Breast epithelium (tissue), 4 donors: ENCODE measurements around the gene TMEM233. TPM values are rescaled to one million over a fixed set of nuclear protein-coding genes. Genes with fewer than 3 reads are reported as not detected.

Source experiments
- DNase-seq, 2 donors: peaks; one replicate each; pipeline ENCODE4 v3.0.0-alpha.2; 2019; ENCODE audit warnings: low spot score in 2 of 2
- H3K27ac ChIP-seq, 2 donors: fragments of 200-600 bp; sonication (generic) in 1 of 2; one replicate each; pipeline ENCODE4 v1.5.1; 2016 to 2019; ENCODE audit warnings: mild to moderate bottlenecking in 1 of 2
- H3K27me3 ChIP-seq, 2 donors: fragments of 200-600 bp; sonication (generic) in 1 of 2; one replicate each; pipeline versions ENCODE4 v1.5.1 to v1.6.0; 2017 to 2019; ENCODE audit warnings: control low read depth in 1 of 2, mild to moderate bottlenecking in 1 of 2
- H3K36me3 ChIP-seq: fragments of 200-600 bp; one replicate; pipeline ENCODE4 v1.5.1; 2019
- H3K4me1 ChIP-seq, 2 donors: fragments of 200-600 bp; sonication (generic); one replicate each; pipeline ENCODE4 v1.5.1; 2016 to 2019; ENCODE audit warnings: control low read depth in 1 of 2
- H3K4me3 ChIP-seq, 3 donors: fragments of 200-600 bp; sonication (generic); 1 replicate in 2 of 3; 2 replicates in 1 of 3; pipeline ENCODE4 v1.5.1; 2016 to 2019; ENCODE audit warnings: mild to moderate bottlenecking in 3 of 3, moderate library complexity in 2 of 3
- H3K9me3 ChIP-seq, 2 donors: fragments of 200-600 bp; sonication (generic) in 1 of 2; one replicate each; pipeline ENCODE4 v1.5.1; 2016 to 2019; ENCODE audit warnings: control low read depth in 1 of 2
- POLR2A ChIP-seq: fragments of 450-650 bp; IDR thresholded peaks from one replicate; pipeline ENCODE4 v1.6.1; 2016; ENCODE audit warnings: antibody characterized with exemption, mild to moderate bottlenecking, moderate library complexity
- POLR2AphosphoS5 ChIP-seq, 3 donors: sonication (generic); formaldehyde crosslinking; IDR thresholded peaks; one replicate each; pipeline ENCODE4 v1.6.1; 2017; ENCODE audit warnings: antibody characterized with exemption in 3 of 3
- intact Hi-C: fragments of 100-400 bp; cut with DNase I; formaldehyde crosslinking; loops from one replicate; pipeline ENCODE4 v1.15.1; 2023; ENCODE audit warnings: low total_unique reads
- total RNA-seq, 3 donors: library from RNA; depleted of rRNA; stranded (reverse); fragments of >200 nt; gene quantifications; one replicate each; pipeline ENCODE4 v1.1.0, GENCODE V29; 2016
- TF ChIP-seq, protein P1 (sequence below), 3 donors: fragments of 450-650 bp; IDR thresholded peaks; one replicate each; pipeline ENCODE4 v1.5.1; 2016 to 2017; ENCODE audit warnings: antibody characterized with exemption in 3 of 3, mild to moderate bottlenecking in 3 of 3, moderate library complexity in 3 of 3

TMEM233 gene
- total RNA-seq, 3 donors from 2014 or later: 0.48 TPM; not detected in 2

DNA sequence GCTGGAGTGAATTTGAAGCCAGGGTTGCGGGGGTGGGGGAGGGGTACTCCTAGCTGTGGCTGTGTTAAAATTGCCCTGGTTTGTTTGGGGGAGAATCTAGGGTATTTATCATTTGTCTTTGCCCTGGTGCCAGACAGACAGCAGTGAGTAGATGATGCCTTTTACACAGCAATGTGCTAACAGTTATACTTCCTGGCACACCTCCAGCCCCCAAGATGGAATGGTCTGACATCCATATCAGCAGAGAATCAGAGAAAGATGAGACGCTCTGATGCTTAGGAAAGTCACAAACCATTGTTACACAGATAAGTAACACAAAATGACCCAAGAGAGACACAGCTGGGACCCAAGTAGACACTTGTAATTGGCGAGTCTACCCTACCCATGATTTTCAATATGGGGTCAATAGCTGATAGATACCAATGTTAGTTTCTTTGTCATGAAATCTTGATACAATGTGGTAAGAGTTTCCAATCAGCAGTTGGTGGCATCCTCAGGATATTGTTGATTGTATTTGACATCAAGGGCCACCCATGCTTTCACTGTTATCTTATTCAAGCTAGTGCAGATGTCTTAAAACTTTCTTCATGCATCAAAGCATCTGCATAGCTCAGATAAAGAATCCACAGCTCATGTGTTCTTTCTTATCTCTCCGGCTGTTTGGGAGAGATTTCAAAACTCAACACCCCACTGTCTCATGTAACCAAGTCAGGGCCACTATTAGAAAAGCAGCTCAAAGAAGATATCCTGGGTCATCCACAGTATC is 71.8 kb downstream of the TMEM233 start:
- Histone ChIP-seq H3K36me3 (no peaks in the 10 kb centered on the region), H3K27me3 (no peaks in the 10 kb centered on the region), H3K27ac (no peak overlapping the region), H3K9me3 (no peaks in the 10 kb centered on the region), H3K4me1 (peaks cover 0 to 3% of the 10 kb centered on the region in 2 donors), H3K4me3 (no peak overlapping the region)
- DNase-seq: no peak
- TF ChIP-seq POLR2A (no peak), POLR2AphosphoS5 (IDR thresholded peaks at IDR 0.05) (no peak)
- TF ChIP-seq, protein P1, sequence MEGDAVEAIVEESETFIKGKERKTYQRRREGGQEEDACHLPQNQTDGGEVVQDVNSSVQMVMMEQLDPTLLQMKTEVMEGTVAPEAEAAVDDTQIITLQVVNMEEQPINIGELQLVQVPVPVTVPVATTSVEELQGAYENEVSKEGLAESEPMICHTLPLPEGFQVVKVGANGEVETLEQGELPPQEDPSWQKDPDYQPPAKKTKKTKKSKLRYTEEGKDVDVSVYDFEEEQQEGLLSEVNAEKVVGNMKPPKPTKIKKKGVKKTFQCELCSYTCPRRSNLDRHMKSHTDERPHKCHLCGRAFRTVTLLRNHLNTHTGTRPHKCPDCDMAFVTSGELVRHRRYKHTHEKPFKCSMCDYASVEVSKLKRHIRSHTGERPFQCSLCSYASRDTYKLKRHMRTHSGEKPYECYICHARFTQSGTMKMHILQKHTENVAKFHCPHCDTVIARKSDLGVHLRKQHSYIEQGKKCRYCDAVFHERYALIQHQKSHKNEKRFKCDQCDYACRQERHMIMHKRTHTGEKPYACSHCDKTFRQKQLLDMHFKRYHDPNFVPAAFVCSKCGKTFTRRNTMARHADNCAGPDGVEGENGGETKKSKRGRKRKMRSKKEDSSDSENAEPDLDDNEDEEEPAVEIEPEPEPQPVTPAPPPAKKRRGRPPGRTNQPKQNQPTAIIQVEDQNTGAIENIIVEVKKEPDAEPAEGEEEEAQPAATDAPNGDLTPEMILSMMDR (IDR thresholded peaks at IDR 0.05): no peak
- intact Hi-C loops: no loop called here

DNA sequence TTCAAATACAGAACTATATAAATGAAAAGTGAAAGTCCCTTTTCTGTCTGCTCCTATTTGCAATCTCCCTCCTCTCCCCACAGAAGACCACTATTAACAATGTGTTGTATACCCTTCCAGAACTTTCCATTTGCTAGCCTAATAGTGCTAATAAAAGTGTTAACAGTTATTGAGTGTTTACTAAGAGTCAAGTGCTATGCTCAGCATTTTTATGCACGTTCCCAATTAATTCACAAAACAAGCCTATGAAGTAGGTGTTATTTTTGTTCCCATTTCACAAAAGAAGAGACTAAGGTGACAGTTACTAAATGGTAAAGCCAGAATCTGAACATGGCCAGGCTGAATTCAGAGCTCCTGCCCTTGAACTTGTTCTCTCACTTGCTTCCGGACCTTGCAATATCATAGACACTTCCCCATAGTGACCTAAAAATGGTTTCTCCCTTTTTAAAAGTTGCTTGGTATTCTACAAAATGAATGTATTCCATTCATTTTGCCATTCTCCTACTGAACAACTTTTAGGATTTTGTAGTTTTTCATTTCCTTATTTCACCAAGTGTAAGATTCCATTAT is 72.7 kb downstream of the TMEM233 start:
- H3K36me3 ChIP-seq: no peaks in the 10 kb centered on the region
- no peaks in the 10 kb centered on the region for H3K27me3 ChIP-seq
- DNase-seq: no peak
- H3K9me3 ChIP-seq: no peaks in the 10 kb centered on the region
- no peak overlapping the region for H3K27ac ChIP-seq
- peaks cover 0 to 3% of the 10 kb centered on the region in 2 donors for H3K4me1 ChIP-seq
- no peak for TF ChIP-seq POLR2AphosphoS5 (IDR thresholded peaks at IDR 0.05)
- H3K4me3 ChIP-seq: no peak overlapping the region
- intact Hi-C loops: no loop called here

DNA sequence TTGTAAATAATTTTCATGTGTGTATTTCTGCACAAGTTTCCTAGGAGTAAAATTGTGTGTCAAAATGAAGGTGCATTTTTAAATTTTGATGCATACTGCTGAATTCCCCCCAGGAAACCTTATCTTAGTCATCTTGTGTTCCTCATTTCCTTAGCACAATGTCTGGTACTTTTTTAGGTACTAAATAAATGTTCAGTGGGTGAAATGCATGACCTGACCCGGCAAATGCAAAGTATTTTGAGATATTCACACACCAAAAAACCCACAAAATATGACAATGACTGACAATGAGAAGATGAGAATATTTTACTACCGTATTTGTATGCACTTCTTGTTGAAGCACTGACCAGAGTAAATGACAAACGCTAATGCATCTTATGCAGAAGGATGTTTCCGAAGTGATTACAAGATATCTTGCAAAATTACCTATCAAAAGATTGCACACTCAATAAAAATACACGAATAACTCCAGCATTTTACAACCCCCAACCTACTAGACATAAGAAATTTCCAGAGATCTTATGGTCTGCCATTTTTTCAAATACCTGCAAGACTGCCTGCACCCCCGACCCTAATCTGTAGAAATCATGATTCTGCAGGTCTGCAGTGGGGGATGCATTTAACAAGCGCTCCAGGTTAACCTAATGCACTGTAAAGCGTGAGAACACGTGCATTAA is 73.5 kb downstream of the TMEM233 start:
- DNase-seq: no peak
- intact Hi-C loops: no loop called here
- TF ChIP-seq POLR2AphosphoS5 (IDR thresholded peaks at IDR 0.05) (no peak), POLR2A (no peak)
- TF ChIP-seq, protein P1 (IDR thresholded peaks at IDR 0.05): no peak
- H3K36me3 ChIP-seq: peaks cover under 1% of the 10 kb centered on the region
- H3K27me3 ChIP-seq: no peaks in the 10 kb centered on the region
- H3K9me3 ChIP-seq: no peaks in the 10 kb centered on the region
- no peak overlapping the region for H3K27ac ChIP-seq
- peaks cover 0 to 3% of the 10 kb centered on the region in 2 donors for H3K4me1 ChIP-seq
- H3K4me3 ChIP-seq: peak overlapping the region; percentile 78 to 85 (median 82)

DNA sequence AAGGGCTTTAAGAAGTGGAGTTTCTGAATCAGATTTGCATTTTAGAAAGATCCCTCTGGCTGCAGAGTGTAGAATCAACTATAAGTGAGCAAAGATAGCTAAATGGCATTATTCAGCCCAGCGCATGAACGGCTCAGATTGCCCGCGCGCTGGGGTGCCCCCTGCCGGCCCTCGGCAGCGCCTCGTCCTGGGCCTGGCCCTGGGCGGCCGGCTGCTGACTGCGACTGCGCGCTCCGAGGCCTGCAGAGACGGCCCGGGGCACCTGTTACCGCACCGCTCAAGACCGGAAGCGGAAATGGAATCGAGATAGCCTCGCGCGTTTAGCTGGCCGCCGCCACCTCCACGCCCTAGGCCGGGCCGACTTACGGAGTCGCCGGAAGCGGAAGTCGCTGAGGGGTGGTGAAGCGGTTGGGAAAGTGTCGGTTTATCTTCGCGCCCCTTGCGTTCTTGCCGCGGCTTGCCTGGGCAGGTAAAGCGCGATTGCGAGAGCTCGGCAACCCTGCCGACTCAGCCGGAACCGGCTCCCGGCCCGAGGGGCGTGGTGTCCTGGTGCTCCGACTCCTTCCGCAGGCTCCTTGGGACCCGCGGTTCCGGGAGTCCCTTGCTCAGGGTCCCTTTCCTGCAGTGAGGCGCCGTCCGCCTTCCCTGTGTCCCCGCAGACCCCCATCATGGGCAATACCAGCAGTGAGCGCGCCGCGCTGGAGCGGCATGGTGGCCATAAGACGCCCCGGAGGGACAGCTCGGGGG is 74.2 kb downstream of the TMEM233 start, which contains the start of gene PRKAB1:
Gene PRKAB1 (plus strand): TSS at position 557 of the 747 bp plus-strand sequence. CDS start 112 bp downstream, at position 669.
- Histone ChIP-seq H3K27ac (peak within 1 kb of the TSS; percentile 91 to 94), H3K4me3 (peak within 1 kb of the TSS; percentile 78 to 85 (median 82)), H3K27me3 (no peaks in the 10 kb centered on the region), H3K36me3 (peaks cover 8% of the 10 kb centered on the region), H3K4me1 (peaks cover 0 to 3% of the 10 kb centered on the region in 2 donors), H3K9me3 (no peaks in the 10 kb centered on the region)
- DNase-seq: peak; percentile 93 to 94
- intact Hi-C loops: no loop called here
- TF ChIP-seq POLR2AphosphoS5 (IDR thresholded peaks at IDR 0.05): peak; percentile 86 to 93 (median 91)
- TF ChIP-seq, protein P1 (IDR thresholded peaks at IDR 0.05): peak; percentile 56 to 80 (median 78)
- TF ChIP-seq POLR2A: peak; percentile 38

DNA sequence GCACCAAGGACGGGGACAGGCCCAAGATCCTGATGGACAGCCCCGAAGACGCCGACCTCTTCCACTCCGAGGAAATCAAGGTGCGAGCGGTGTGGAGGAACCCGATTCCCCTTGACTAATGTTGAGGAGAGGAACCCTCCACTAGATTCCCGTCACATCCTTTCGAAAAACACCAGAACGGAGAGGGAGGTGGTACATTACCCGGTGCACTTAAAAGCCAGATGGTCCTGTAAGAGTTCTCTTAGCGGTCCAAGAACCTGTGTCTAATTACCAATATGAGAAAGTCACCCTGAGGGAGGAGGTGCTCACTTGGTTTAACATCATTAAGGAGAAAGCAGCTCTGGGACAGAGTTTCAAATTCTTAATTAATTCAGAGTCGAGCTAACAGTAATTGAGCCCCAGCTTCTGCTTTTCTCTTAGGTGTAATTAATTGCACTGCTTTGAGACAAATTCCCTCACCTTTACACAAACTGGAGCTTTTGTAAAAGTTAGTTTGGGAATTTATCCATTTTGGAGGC is 74.8 kb downstream of the TMEM233 start:
- H3K27me3 ChIP-seq: no peaks in the 10 kb centered on the region
- intact Hi-C loops: no loop called here
- peak overlapping the region; percentile 91 to 94 for H3K27ac ChIP-seq
- peaks cover 0 to 3% of the 10 kb centered on the region in 2 donors for H3K4me1 ChIP-seq
- peak overlapping the region; percentile 78 to 85 (median 82) for H3K4me3 ChIP-seq
- H3K9me3 ChIP-seq: no peaks in the 10 kb centered on the region
- peaks cover 8% of the 10 kb centered on the region for H3K36me3 ChIP-seq
- no peak for TF ChIP-seq POLR2A
- TF ChIP-seq, protein P1 (IDR thresholded peaks at IDR 0.05): no peak
- TF ChIP-seq POLR2AphosphoS5 (IDR thresholded peaks at IDR 0.05): no peak
- no peak for DNase-seq
